HS-27A (cell line): ENCODE results near the gene DNAH17.

Source experiments
- DNase-seq: peaks from one replicate; pipeline ENCODE4 v3.0.0-alpha.2; 2012; ENCODE audit warnings: low read depth, missing footprints

The DNAH17 gene

DNA sequence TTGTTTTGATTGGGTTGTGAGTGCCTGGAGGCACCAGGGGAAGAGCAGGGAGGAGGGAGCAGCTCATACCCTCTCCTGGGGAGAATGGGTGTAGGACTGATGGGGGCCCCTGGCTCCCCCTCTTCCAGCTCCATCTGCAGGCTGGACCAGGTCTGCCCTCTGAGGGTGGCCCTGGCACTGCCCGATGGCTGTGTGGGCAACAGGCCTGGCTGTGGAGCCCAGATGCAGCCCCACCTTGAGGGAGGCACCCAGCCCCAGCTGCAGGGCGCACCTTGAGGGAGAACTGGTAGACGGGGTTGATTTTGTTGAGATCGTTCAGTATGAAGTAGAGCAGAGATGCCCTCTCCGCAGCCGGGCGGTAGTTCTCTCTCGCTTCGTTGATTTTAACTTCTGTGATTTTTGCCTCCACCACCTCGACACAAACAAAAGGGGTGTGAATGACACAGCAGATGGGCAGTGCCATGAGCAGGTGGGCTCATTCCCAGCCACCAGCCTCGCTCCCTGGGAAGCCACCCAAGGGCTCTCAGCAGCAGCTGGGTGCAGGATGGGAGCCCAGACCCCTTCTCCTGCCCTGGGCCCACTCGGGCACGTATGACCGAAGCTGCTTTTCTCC lies 127.1 kb downstream of the DNAH17 start:
- no peak for DNase-seq

GRCh38 chr17:78448356-78448993 lies 128.7 kb downstream of the DNAH17 start:
- DNase-seq, result no peak

DNA sequence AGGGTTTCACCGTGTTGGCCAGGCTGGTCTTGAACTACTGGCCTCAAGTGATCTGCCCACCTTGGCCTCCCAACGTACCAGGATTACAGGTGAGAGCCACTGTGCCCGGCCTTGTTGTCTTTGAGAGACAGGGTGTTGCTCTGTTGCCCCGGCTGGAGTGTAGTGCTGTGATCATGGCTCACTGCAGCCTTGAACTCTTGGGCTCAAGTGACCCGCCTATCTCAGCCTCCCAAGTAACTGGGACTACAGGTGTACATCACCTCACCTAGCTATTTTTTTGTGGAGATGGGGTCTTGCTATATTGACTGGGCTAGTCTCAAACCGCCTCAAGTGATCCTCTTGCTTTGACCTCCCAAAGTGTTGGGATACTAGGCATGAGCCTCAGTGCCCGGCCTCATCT lies 130.4 kb downstream of the DNAH17 start:
- DNase-seq, result no peak

DNA sequence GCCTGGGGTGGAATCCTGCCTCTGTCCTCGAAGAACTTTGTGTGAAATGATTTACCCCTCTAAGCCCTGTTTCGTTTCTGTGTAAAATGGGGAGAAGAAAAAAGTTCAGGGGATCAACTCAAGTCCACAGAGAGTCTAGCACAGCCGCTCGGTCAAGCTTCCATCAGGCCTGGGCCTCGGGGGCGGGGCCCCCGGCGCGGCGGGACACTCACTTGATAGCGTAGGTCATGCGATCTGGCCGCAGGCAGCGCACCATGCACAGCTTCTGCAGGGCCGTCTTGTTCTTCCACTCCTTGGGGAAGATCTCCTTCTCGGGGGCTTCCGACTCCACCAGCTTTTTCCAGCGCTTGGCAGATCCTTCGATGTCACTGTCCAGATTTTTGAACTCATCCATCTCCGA lies 132.8 kb downstream of the DNAH17 start:
- no peak for DNase-seq

GRCh38 chr17:78442648-78443218 lies 134.5 kb downstream of the DNAH17 start:
- DNase-seq, result no peak

- DNase-seq, result no peak
Measured at GRCh38 chr17:78441271-78441971, 135.8 kb downstream of the DNAH17 start.

DNA sequence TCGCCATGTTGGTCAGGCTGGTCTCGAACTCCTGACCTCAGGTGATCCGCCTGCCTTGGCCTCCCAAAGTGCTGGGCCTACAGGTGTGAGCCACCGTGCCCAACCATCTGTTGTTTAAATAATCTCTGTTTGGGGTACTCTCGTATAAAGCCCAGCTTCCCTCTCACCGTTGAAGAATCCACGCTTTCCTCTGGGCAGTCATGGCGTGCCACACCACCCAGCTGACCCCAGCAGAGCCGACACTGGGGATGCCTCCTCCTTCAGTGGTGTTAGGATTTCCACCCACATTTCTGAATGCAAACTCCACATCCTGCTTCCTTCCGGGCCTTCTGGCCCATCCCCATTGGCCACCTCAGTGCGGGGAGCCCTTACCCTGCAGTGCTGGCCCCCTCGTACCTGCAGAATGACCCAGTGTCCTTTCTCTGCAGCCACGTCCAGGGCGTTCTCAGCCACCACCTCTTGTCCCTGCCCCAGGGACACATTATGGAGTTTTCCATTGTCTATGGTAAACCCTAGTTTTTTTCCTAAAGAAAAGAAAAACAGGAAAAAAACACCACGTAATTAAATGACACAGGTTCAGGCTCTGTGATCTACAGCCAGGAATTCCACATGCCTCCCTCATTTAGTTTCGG lies 138.4 kb downstream of the DNAH17 start:
- no peak for DNase-seq

DNA sequence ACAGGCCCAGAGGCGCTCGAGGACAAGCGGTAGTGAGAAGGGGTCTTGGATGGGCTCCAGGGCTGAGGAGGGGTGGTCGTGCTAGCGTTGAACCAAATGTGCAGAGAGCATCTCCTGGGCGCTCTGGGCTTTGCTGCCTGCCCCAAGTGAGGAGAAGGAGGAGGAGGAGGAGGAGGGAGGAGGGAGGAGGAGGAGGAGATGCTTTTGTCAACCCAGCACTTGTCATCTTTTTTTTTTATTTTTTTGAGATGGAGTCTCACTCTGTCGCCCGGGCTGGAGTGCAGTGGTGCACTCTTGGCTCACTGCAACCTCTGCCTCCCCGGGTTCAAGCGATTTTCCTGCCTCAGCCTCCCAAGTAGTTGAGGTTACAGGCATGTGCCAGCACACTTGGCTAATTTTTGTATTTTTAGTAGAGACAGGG lies 138.9 kb downstream of the DNAH17 start:
- no peak for DNase-seq

DNA sequence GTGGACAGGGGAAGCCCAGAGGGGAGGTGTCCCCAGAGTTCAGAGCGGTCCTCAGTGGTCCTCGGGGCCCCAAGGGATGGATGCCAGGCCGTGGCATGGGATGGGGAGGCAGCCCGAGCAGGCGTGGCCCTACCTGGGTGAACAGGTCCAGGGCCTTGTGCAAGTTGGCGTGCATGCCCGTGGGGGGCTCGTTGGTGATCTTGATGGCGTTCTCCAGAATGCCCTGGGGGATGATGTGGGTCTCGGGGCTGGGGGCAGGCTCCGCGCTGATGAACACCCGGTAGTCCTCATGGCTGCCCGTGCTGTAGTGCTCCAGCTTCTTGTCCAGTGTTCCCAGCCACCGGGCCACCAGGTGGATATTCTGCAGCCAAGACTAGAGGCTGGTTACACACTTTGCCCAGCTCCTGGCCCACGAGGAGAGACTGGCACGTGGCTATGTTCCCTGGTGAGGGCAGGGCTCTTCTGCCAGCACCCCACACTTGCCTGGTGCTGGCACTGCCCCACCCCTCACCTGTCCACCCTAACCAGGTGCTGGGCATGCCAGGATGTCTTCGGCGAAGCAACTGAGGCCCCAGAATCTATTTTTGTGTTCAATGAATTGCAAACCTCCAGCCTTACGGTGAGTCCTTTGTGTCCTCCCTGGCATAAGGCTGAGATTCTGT lies 139.6 kb downstream of the DNAH17 start:
- DNase-seq, result no peak

DNA sequence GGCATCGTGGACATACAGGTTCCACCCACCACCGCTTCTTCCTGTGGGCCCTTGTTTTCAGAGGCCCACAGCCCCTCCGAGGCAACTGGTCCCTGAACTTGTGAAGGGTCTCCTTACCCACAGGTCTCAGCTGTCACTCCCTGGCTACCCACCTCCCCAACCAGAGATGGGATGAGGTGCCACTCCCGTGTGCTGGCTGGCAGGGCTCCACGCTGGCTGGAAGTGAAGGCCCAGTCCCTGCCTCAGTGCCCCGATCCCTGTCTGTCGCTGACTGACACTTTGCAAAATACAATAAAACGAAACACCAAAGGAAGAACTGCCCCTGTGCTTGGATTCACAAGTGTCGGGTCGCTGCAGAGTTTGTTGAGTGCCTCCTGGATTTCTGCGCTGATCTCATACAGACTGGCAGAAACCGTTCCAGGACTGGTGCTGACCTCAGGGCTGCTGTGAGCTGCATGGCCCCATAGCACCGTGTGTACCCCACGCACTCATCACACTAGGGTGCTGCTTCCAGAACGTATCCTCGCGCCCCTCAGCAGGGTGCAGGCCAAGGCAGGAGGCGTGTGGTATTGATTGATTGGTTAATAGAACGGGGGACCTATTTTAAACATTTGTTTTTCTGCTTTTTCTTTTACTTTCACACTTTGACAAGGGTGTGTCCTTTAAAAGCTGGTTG lies 141.7 kb downstream of the DNAH17 start:
- no peak for DNase-seq

DNA sequence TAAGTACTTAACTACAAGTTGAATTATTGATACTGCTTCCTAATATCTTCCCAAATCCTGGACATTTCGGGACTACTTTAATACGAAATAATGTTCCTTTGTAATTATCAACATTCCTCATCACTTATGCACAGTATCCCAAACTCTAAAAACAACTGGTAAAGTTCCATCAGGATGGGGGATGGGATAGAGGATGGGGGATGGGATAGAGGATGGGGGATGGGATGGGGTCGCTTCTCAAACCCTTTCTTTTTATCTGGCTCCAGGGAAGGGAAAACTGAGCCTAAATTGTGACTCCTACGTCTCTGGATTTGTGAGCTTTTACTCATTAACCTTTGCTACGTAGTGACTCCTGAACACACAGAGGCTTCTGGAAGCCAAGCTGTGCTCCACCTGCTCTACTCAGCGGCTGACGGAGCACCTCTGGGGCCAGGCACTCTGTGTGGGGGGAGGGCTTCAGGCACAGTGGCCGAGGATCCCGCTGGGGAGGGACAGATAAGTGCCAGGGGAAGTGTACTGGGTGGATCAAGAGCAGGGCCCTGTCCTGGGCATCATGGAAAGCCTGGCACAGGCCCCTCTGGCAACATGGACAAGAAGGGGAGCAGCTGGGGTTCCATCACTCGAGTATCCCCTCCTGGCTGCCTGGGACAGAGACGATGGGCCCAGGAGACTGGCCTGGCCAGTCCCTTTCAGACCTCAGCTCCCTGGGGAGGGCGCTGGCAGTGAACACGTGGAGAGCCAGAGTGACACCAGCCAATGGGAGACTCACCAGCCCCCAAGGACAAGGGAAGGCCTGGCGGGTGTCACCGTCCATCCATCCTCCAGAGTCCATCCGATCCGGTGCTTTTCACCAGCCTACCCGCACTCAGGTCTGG lies 142.5 kb downstream of the DNAH17 start:
- DNase-seq, result no peak

- DNase-seq, result no peak
Measured at GRCh38 chr17:78433780-78434335, 143.3 kb downstream of the DNAH17 start.

DNA sequence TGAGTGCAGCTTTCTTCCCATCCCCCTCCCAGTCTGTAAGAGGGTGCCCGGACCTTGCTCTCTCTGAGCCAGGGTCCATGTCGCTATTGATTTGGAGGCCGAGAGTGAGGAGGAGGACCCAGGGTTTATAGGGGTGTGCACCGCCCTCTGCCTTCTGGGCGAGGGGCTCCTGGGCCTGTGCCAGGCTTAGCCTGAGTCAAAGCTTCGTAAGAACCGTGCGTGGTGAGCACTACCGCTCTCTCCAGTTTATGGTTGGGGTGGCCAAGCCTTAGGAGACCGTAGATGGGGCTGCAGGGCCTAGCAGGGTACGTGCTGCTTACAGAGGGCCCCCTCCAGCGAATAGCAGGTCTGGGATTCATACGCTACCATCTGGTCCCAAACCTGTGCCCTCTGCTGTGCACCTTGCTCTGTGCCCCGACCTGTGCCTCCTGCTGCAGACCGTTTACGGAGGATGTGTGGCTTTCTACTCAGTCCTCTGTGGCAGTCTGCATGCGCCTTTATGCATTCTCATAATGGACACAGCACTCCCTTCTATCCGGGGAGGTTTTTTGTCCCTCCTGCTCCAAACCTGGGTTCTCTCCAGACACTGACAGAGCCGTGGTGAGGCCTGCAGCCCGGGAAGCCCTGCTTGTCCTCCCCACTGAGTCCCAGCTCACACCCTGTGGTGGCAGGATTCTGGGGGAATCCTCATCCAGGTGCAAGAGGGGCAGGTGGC lies 144.0 kb downstream of the DNAH17 start:
- no peak for DNase-seq

- no peak for DNase-seq
Measured at GRCh38 chr17:78432226-78433012, 144.8 kb downstream of the DNAH17 start.

GRCh38 chr17:78431692-78431958 lies 145.6 kb downstream of the DNAH17 start:
- DNase-seq, result no peak

GRCh38 chr17:78430892-78431691 lies 146.1 kb downstream of the DNAH17 start:
- DNase-seq, result no peak

DNA sequence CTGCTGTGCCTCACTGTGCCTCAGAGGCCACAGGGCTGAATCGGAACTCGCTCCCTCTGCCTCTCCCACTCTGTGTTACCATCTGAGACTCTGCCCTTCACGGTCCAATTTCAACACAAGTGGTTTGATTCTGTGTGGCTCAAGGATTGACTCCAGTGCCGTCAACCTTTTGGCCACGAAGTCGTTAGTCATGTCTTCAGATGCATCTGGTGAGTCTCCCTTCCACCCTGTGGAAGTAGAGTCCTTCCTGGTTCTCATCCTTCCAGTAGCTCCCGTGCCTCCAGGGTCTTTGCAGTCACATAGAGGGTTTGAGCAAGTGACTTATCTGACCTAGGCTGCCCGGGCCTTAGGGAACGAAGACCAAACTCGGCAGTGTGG lies 147.6 kb downstream of the DNAH17 start:
- no peak for DNase-seq
